ENCODE data around the gene SUZ12.
"Not testable (repeated sequence)": the region's sequence is repeated elsewhere in the genome, so short reads cannot be mapped to it uniquely, and the experiment has no call there.

GRCh38 chr17:32047663-32048062 is 110.9 kb downstream of the SUZ12 start:
- not testable (repeated sequence) for TF ChIP-seq CTCF (IDR thresholded peaks at IDR 0.05); POLR2A (IDR thresholded peaks at IDR 0.05; ENCODE audit: low read depth); POLR2AphosphoS5 (IDR thresholded peaks at IDR 0.05); EP300 (IDR thresholded peaks at IDR 0.05)

Measured in esophagus muscularis mucosa (tissue), 4 donors.